HCT116 (cell line): ENCODE measurements around the gene PLAAT2. TPM values are rescaled to one million over a fixed set of nuclear protein-coding genes. Genes with fewer than 3 reads are reported as not detected.

Source experiments
- ATAC-seq: fragments of 200-7000 bp; cut with Tn5 transposase; 2 replicates; pipeline ENCODE4 v1.9.1; 2020; ENCODE audit warnings: mild to moderate bottlenecking, moderate library complexity
- BruUV-seq: library from RNA; stranded (reverse); fragments of 400-500 nt; replicated peaks from 2 replicates; lab custom pipeline; 2021; lab: Mats Ljungman, UMichigan
- CTCF ChIA-PET: fragments of 300-600 bp; sonication (Branson Sonifier 250); formaldehyde crosslinking; loops from one replicate; lab custom pipeline; 2021; ENCODE audit warnings: antibody characterized with exemption; lab: Charles Lee
- POLR2A ChIA-PET: fragments of 300-600, 350-600 bp; sonication (Branson Sonifier 250); formaldehyde crosslinking; loops from one replicate; lab custom pipeline; 2021; ENCODE audit warnings: antibody characterized with exemption; lab: Charles Lee
- RAD21 ChIA-PET, 2 experiments: fragments of 300-600 bp; sonication (Branson Sonifier 250); formaldehyde crosslinking; loops; one replicate each; lab custom pipeline; 2023; ENCODE audit warnings: low total read pairs in 2 of 2; ENCODE audit not compliant: uncharacterized antibody in 2 of 2, unreplicated experiment in 2 of 2, low non-redundant PET in 1 of 2; lab: Charles Lee
- DNase-seq: peaks from one replicate; pipeline ENCODE4 v3.0.0-alpha.2; 2010; ENCODE audit warnings: low read depth, low spot score
- H2AFZ ChIP-seq: fragments of 200-600 bp; shearing (Covaris generic), sonication (generic); 2 replicates; pipeline ENCODE4 v1.6.1; 2017; ENCODE audit warnings: low read depth, mixed run types, mixed read lengths, antibody characterized with exemption, low read length; ENCODE audit not compliant: poor library complexity, severe bottlenecking
- H3K27ac ChIP-seq: 2 replicates; pipeline ENCODE4 v1.5.1; 2012; ENCODE audit warnings: low read depth, low read length
- H3K27me3 ChIP-seq: fragments of 200-600 bp; sonication (generic); 2 replicates; pipeline ENCODE4 v1.6.1; 2016; ENCODE audit warnings: mixed run types, low read length, mixed read lengths; ENCODE audit not compliant: insufficient read depth
- H3K36me3 ChIP-seq, 2 experiments: fragments of 200-500 bp in 1 of 2; fragments of 200-600 bp in 1 of 2; sonication (Bioruptor generic) in 1 of 2; sonication (generic) in 1 of 2; 2 replicates each; pipeline versions ENCODE4 v1.5.1 to v1.6.1; 2014 to 2016; ENCODE audit warnings: low read length in 2 of 2, inconsistent platforms in 1 of 2, mixed read lengths in 1 of 2, mixed run types in 1 of 2; ENCODE audit not compliant: insufficient read depth in 2 of 2, control insufficient read depth in 1 of 2
- H3K4me1 ChIP-seq, 2 experiments: fragments of 200-600 bp in 1 of 2; sonication (generic) in 1 of 2; 2 replicates each; pipeline versions ENCODE4 v1.5.1 to v1.6.1; 2012 to 2017; ENCODE audit warnings: low read length in 2 of 2, inconsistent platforms in 1 of 2, mild to moderate bottlenecking in 1 of 2, mixed read lengths in 1 of 2, mixed run types in 1 of 2, moderate library complexity in 1 of 2; ENCODE audit not compliant: insufficient read depth in 2 of 2, control insufficient read depth in 1 of 2
- H3K4me2 ChIP-seq: fragments of 200-600 bp; sonication (generic); 2 replicates; pipeline ENCODE4 v1.6.1; 2017; ENCODE audit warnings: mixed run types, low read length, mixed read lengths
- H3K4me3 ChIP-seq, 2 experiments: fragments of 200-600 bp in 1 of 2; sonication (generic) in 1 of 2; replicated peaks in 1 of 2; 2 replicates each; pipeline ENCODE4 v1.5.1; 2011 to 2016; ENCODE audit warnings: low read length in 2 of 2, control low read depth in 1 of 2, low read depth in 1 of 2, mild to moderate bottlenecking in 1 of 2, mixed read lengths in 1 of 2, mixed run types in 1 of 2
- H3K79me2 ChIP-seq: fragments of 200-600 bp; sonication (generic); 2 replicates; pipeline ENCODE4 v1.6.1; 2017; ENCODE audit warnings: mild to moderate bottlenecking, mixed run types, low read length, moderate library complexity, mixed read lengths; ENCODE audit not compliant: insufficient read depth
- H3K9ac ChIP-seq: fragments of 200-600 bp; sonication (generic); 2 replicates; pipeline ENCODE4 v1.6.1; 2016; ENCODE audit warnings: low read length, mixed read lengths
- H3K9me2 ChIP-seq: fragments of 200-600 bp; sonication (generic), shearing (Covaris generic); 2 replicates; pipeline ENCODE4 v1.6.1; 2017; ENCODE audit warnings: mixed run types, mild to moderate bottlenecking, moderate library complexity; ENCODE audit not compliant: insufficient read depth
- H3K9me3 ChIP-seq, 2 experiments: fragments of 200-500 bp in 1 of 2; fragments of 200-600 bp in 1 of 2; sonication (Bioruptor generic) in 1 of 2; sonication (generic) in 1 of 2; 2 replicates each; pipeline ENCODE4 v1.6.1; 2014 to 2017; ENCODE audit warnings: low read length in 2 of 2, mixed read lengths in 2 of 2, inconsistent platforms in 1 of 2, low read depth in 1 of 2, mild to moderate bottlenecking in 1 of 2, mixed run types in 1 of 2, moderate library complexity in 1 of 2; ENCODE audit not compliant: control insufficient read depth in 1 of 2, insufficient read depth in 1 of 2
- H4K20me1 ChIP-seq: fragments of 200-600 bp; sonication (generic), shearing (Covaris generic); 2 replicates; pipeline ENCODE4 v1.6.1; 2017; ENCODE audit warnings: mixed run types, mild to moderate bottlenecking, moderate library complexity; ENCODE audit not compliant: insufficient read depth
- CBX3 ChIP-seq: IDR thresholded peaks from 2 replicates; pipeline ENCODE4 v1.6.1; 2012; ENCODE audit warnings: low read depth
- EGR1 ChIP-seq: IDR thresholded peaks from 2 replicates; pipeline ENCODE4 v1.6.1; 2012; ENCODE audit warnings: low read depth
- ELF1 ChIP-seq: IDR thresholded peaks from 2 replicates; pipeline ENCODE4 v1.6.1; 2012; ENCODE audit warnings: low read depth, borderline replicate concordance
- JUND ChIP-seq: IDR thresholded peaks from 2 replicates; pipeline ENCODE4 v1.6.1; 2012
- RAD21 ChIP-seq: IDR thresholded peaks from 2 replicates; pipeline ENCODE4 v1.6.1; 2012; ENCODE audit warnings: low read depth, mild to moderate bottlenecking
- SIN3A ChIP-seq: IDR thresholded peaks from 2 replicates; pipeline ENCODE4 v1.6.1; 2012; ENCODE audit warnings: low read depth
- SRF ChIP-seq: IDR thresholded peaks from 2 replicates; pipeline ENCODE4 v1.6.1; 2012; ENCODE audit warnings: low read depth
- TCF7L2 ChIP-seq: IDR thresholded peaks from 2 replicates; pipeline ENCODE4 v1.7.0; 2011; ENCODE audit warnings: borderline replicate concordance, inconsistent platforms; ENCODE audit not compliant: insufficient read depth, insufficient read length; ENCODE audit errors: extremely low read depth
- YY1 ChIP-seq: IDR thresholded peaks from 2 replicates; pipeline ENCODE4 v1.6.1; 2011; ENCODE audit warnings: low read length, low read depth, moderate library complexity, mild to moderate bottlenecking; ENCODE audit not compliant: insufficient replicate concordance; ENCODE audit errors: extremely low read depth
- intact Hi-C: fragments of 100-400 bp; cut with micrococcal nuclease; formaldehyde crosslinking; loops from 2 replicates; pipeline ENCODE4 v1.10.0; 2022
- total RNA-seq: library from RNA; stranded (reverse); gene quantifications from one replicate; pipeline ENCODE4 v1.2.1, GENCODE V29; 2021; ENCODE audit not compliant: unreplicated experiment
- TF ChIP-seq, protein P1 (sequence below): IDR thresholded peaks from 2 replicates; pipeline ENCODE4 v1.6.1; 2012; ENCODE audit warnings: low read depth
- TF ChIP-seq, protein P2 (sequence below): IDR thresholded peaks from 2 replicates; pipeline ENCODE4 v1.6.1; 2012
- TF ChIP-seq, protein P3 (sequence below), 3 experiments: fragments of 200-600 bp in 1 of 3; sonication (generic) in 1 of 3; IDR thresholded peaks in 2 of 3; conservative IDR thresholded peaks in 1 of 3; 2 replicates each; pipeline ENCODE4 v1.5.1; 2012 to 2017; ENCODE audit warnings: low read depth in 2 of 3, low read length in 2 of 3, antibody characterized with exemption in 1 of 3, borderline replicate concordance in 1 of 3, control low read depth in 1 of 3, mild to moderate bottlenecking in 1 of 3, mixed read lengths in 1 of 3, mixed run types in 1 of 3, moderate library complexity in 1 of 3; ENCODE audit not compliant: insufficient read depth in 1 of 3
- TF ChIP-seq, protein P4 (sequence below): IDR thresholded peaks from 2 replicates; pipeline ENCODE4 v1.6.1; 2012

Gene PLAAT2
- total RNA-seq, 1 experiment from 2014 or later = not detected

DNA sequence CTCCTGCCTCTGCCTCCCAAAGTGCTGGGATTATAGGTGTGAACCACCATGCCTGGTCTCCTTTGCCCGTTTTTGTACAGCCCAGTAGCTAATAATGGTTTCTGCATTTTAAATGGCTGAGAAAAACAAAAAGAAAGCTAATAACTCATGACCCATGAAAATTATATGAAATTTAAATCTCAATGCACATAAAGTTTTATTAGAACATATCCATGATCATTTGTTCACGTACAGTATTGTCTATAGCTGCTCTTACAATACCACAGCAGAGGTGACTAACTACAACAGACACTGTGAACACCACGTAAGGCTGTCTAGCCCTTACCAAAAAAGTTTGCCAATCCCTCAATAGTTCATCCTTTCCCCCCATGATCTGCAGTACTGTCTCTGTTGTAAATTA lies 6.4 kb upstream of the PLAAT2 start:
- no peaks in the 10 kb centered on the region for H3K27me3 ChIP-seq
- POLR2A ChIA-PET = no interaction called here
- H3K4me3 ChIP-seq = no peak overlapping the region
- DNase-seq = no peak
- H3K9me3 ChIP-seq = no peaks in the 10 kb centered on the region
- no TSS peak for BruUV-seq
- intact Hi-C loops = no loop called here
- no peak for TF ChIP-seq ELF1
- TF ChIP-seq, protein P1, sequence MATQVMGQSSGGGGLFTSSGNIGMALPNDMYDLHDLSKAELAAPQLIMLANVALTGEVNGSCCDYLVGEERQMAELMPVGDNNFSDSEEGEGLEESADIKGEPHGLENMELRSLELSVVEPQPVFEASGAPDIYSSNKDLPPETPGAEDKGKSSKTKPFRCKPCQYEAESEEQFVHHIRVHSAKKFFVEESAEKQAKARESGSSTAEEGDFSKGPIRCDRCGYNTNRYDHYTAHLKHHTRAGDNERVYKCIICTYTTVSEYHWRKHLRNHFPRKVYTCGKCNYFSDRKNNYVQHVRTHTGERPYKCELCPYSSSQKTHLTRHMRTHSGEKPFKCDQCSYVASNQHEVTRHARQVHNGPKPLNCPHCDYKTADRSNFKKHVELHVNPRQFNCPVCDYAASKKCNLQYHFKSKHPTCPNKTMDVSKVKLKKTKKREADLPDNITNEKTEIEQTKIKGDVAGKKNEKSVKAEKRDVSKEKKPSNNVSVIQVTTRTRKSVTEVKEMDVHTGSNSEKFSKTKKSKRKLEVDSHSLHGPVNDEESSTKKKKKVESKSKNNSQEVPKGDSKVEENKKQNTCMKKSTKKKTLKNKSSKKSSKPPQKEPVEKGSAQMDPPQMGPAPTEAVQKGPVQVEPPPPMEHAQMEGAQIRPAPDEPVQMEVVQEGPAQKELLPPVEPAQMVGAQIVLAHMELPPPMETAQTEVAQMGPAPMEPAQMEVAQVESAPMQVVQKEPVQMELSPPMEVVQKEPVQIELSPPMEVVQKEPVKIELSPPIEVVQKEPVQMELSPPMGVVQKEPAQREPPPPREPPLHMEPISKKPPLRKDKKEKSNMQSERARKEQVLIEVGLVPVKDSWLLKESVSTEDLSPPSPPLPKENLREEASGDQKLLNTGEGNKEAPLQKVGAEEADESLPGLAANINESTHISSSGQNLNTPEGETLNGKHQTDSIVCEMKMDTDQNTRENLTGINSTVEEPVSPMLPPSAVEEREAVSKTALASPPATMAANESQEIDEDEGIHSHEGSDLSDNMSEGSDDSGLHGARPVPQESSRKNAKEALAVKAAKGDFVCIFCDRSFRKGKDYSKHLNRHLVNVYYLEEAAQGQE = no peak
- TF ChIP-seq YY1 = no peak
- no peak for TF ChIP-seq TCF7L2
- TF ChIP-seq, protein P2, sequence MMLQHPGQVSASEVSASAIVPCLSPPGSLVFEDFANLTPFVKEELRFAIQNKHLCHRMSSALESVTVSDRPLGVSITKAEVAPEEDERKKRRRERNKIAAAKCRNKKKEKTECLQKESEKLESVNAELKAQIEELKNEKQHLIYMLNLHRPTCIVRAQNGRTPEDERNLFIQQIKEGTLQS = no peak
- TF ChIP-seq SRF = no peak
- no peak for TF ChIP-seq JUND
- TF ChIP-seq RAD21 = no peak
- TF ChIP-seq, protein P3, sequence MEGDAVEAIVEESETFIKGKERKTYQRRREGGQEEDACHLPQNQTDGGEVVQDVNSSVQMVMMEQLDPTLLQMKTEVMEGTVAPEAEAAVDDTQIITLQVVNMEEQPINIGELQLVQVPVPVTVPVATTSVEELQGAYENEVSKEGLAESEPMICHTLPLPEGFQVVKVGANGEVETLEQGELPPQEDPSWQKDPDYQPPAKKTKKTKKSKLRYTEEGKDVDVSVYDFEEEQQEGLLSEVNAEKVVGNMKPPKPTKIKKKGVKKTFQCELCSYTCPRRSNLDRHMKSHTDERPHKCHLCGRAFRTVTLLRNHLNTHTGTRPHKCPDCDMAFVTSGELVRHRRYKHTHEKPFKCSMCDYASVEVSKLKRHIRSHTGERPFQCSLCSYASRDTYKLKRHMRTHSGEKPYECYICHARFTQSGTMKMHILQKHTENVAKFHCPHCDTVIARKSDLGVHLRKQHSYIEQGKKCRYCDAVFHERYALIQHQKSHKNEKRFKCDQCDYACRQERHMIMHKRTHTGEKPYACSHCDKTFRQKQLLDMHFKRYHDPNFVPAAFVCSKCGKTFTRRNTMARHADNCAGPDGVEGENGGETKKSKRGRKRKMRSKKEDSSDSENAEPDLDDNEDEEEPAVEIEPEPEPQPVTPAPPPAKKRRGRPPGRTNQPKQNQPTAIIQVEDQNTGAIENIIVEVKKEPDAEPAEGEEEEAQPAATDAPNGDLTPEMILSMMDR (IDR thresholded peaks at IDR 0.05 in 2 of 3, conservative IDR thresholded peaks at IDR 0.05 in 1 of 3; ENCODE audit: borderline replicate concordance in 1 of 3, insufficient read depth in 1 of 3, low read depth in 2 of 3, low read length in 2 of 3) = no peak
- TF ChIP-seq CBX3 = no peak
- TF ChIP-seq EGR1 = no peak
- TF ChIP-seq, protein P4, sequence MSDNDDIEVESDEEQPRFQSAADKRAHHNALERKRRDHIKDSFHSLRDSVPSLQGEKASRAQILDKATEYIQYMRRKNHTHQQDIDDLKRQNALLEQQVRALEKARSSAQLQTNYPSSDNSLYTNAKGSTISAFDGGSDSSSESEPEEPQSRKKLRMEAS = no peak
- no peak for TF ChIP-seq SIN3A
- H3K4me1 ChIP-seq = peaks cover 17 to 33% of the 10 kb centered on the region in 2 experiments
- RAD21 ChIA-PET = no interaction called here
- H3K9me2 ChIP-seq = no peaks in the 10 kb centered on the region
- H3K27ac ChIP-seq = no peak overlapping the region
- ATAC-seq = no peak
- no peak overlapping the region for H2AFZ ChIP-seq
- no peaks in the 10 kb centered on the region for H3K36me3 ChIP-seq
- no peak overlapping the region for H3K9ac ChIP-seq
- CTCF ChIA-PET = no interaction called here
- H3K4me2 ChIP-seq = no peak overlapping the region
- H4K20me1 ChIP-seq = no peaks in the 10 kb centered on the region
- H3K79me2 ChIP-seq = no peaks in the 10 kb centered on the region
